Astrocyte (in vitro differentiated cells and primary cell): ENCODE data around the gene WNT9A.

Experiments used
- EZH2 ChIP-seq: IDR thresholded peaks from 2 replicates; pipeline ENCODE4 v1.6.1; 2012; ENCODE audit warnings: mild to moderate bottlenecking, low read length, inconsistent platforms; ENCODE audit not compliant: insufficient read depth
- TF ChIP-seq, protein P1 (sequence below): IDR thresholded peaks from 2 replicates; pipeline ENCODE4 v1.5.1; 2011; ENCODE audit warnings: low read depth, mild to moderate bottlenecking, inconsistent platforms, low read length, moderate library complexity; ENCODE audit not compliant: insufficient read depth

GRCh38 chr1:227950735-227951346 lies 3.1 kb upstream of the WNT9A start:
- TF ChIP-seq, protein P1, sequence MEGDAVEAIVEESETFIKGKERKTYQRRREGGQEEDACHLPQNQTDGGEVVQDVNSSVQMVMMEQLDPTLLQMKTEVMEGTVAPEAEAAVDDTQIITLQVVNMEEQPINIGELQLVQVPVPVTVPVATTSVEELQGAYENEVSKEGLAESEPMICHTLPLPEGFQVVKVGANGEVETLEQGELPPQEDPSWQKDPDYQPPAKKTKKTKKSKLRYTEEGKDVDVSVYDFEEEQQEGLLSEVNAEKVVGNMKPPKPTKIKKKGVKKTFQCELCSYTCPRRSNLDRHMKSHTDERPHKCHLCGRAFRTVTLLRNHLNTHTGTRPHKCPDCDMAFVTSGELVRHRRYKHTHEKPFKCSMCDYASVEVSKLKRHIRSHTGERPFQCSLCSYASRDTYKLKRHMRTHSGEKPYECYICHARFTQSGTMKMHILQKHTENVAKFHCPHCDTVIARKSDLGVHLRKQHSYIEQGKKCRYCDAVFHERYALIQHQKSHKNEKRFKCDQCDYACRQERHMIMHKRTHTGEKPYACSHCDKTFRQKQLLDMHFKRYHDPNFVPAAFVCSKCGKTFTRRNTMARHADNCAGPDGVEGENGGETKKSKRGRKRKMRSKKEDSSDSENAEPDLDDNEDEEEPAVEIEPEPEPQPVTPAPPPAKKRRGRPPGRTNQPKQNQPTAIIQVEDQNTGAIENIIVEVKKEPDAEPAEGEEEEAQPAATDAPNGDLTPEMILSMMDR, result no peak
- TF ChIP-seq EZH2, result no peak
